HepG2 (cell line): ENCODE results near the gene MYH3. TPM values are rescaled to one million over a fixed set of nuclear protein-coding genes. Genes with fewer than 3 reads are reported as not detected.

ENCODE experiments used
- ATAC-seq: fragments of 200-7000 bp; cut with Tn5 transposase; 3 replicates; pipeline ENCODE4 v1.9.1; 2020; ENCODE audit warnings: mild to moderate bottlenecking, moderate library complexity
- BruUV-seq: library from RNA; stranded (reverse); fragments of 400-500 nt; replicated peaks from 2 replicates; lab custom pipeline; 2021; lab: Mats Ljungman, UMichigan
- CTCF ChIA-PET: fragments of 300-600 bp; formaldehyde crosslinking; extraction: SDS; loops from one replicate; lab custom pipeline; 2021; ENCODE audit warnings: low total read pairs, inconsistent platforms, low intra/inter-chr PET ratio; lab: Yijun Ruan, JAX
- POLR2A ChIA-PET: fragments of 350-600 bp; sonication (Branson Sonifier 250); formaldehyde crosslinking; loops from one replicate; lab custom pipeline; 2020; ENCODE audit warnings: antibody characterized with exemption, inconsistent platforms; lab: Yijun Ruan, JAX
- DNase-seq: peaks from one replicate; pipeline ENCODE4 v3.0.0-alpha.2; 2015; ENCODE audit warnings: low spot score
- FAIRE-seq: peaks from 3 replicates; lab custom pipeline; 2011; peaks lifted over from hg19 to GRCh38; lab: Jason Lieb, UNC
- H2AFZ ChIP-seq: one replicate; pipeline ENCODE4 v1.6.1; 2011; ENCODE audit warnings: low read length, inconsistent platforms
- H3K27ac ChIP-seq: fragments of 300-600 bp; 3 replicates; pipeline ENCODE4 v1.8.0; 2011; ENCODE audit warnings: mixed run types, mild to moderate bottlenecking, mixed read lengths, low read length, inconsistent platforms; ENCODE audit not compliant: insufficient read depth; ENCODE audit errors: extremely low read length
- H3K27me3 ChIP-seq, 2 experiments: fragments of 200-600 bp in 1 of 2; 2 replicates in 1 of 2; 3 replicates in 1 of 2; pipeline versions ENCODE4 v1.6.0 to v1.8.0; 2011; ENCODE audit warnings: low read length in 2 of 2, mild to moderate bottlenecking in 2 of 2, moderate library complexity in 2 of 2, inconsistent platforms in 1 of 2; ENCODE audit not compliant: insufficient read depth in 2 of 2, control insufficient read depth in 1 of 2
- H3K36me3 ChIP-seq, 2 experiments: fragments of 200-600 bp in 1 of 2; replicated peaks in 1 of 2; 2 replicates in 1 of 2; 3 replicates in 1 of 2; pipeline versions ENCODE4 v1.5.1 to v1.8.0; 2011; ENCODE audit warnings: low read length in 2 of 2, inconsistent platforms in 1 of 2; ENCODE audit not compliant: insufficient read depth in 2 of 2, control insufficient read depth in 1 of 2
- H3K4me1 ChIP-seq: 2 replicates; pipeline ENCODE4 v1.5.1; 2012; ENCODE audit warnings: low read length, inconsistent platforms; ENCODE audit not compliant: insufficient read depth
- H3K4me2 ChIP-seq: 2 replicates; pipeline ENCODE4 v1.6.0; 2011; ENCODE audit warnings: low read depth, low read length, inconsistent platforms
- H3K4me3 ChIP-seq, 3 experiments: fragments of 200-600 bp in 1 of 3; sonication (generic), shearing (Covaris generic) in 1 of 3; replicated peaks in 1 of 3; 2 replicates each; pipeline ENCODE4 v1.5.1; 2011 to 2016; ENCODE audit warnings: low read length in 3 of 3, inconsistent platforms in 2 of 3, low read depth in 2 of 3, mild to moderate bottlenecking in 2 of 3, control low read depth in 1 of 3, mixed read lengths in 1 of 3; ENCODE audit not compliant: insufficient read depth in 1 of 3
- H3K79me2 ChIP-seq: one replicate; pipeline ENCODE4 v1.6.1; 2011; ENCODE audit warnings: low read length, inconsistent platforms; ENCODE audit not compliant: insufficient read depth
- H3K9ac ChIP-seq: 2 replicates; pipeline ENCODE4 v1.6.0; 2011; ENCODE audit warnings: mild to moderate bottlenecking, low read depth, low read length, inconsistent platforms; ENCODE audit not compliant: insufficient read depth
- H3K9me3 ChIP-seq: 2 replicates; pipeline ENCODE4 v1.5.1; 2012; ENCODE audit warnings: mild to moderate bottlenecking, low read length
- H4K20me1 ChIP-seq: 2 replicates; pipeline ENCODE4 v1.6.0; 2011; ENCODE audit warnings: inconsistent platforms, mild to moderate bottlenecking, low read length, moderate library complexity; ENCODE audit not compliant: insufficient read depth
- ADNP ChIP-seq: sonication (generic); formaldehyde crosslinking; IDR thresholded peaks from 2 replicates; pipeline ENCODE4 v1.4.0; 2020; ENCODE audit warnings: missing genetic modification reagents
- AHDC1 ChIP-seq: sonication (generic); formaldehyde crosslinking; IDR thresholded peaks from 2 replicates; pipeline ENCODE4 v1.5.1; 2020; ENCODE audit warnings: mild to moderate bottlenecking, missing genetic modification reagents, borderline replicate concordance
- AKNA ChIP-seq: sonication (generic); formaldehyde crosslinking; IDR thresholded peaks from 2 replicates; pipeline ENCODE4 v1.4.0; 2020; ENCODE audit warnings: missing genetic modification reagents, borderline replicate concordance
- CREBL2 ChIP-seq: sonication (generic); formaldehyde crosslinking; IDR thresholded peaks from 2 replicates; pipeline ENCODE4 v1.8.1; 2023; ENCODE audit warnings: missing genetic modification reagents, mild to moderate bottlenecking, borderline replicate concordance
- NAIF1 ChIP-seq: sonication (generic); formaldehyde crosslinking; IDR thresholded peaks from 2 replicates; pipeline ENCODE4 v1.5.0; 2020; ENCODE audit warnings: mild to moderate bottlenecking, missing genetic modification reagents, borderline replicate concordance
- TBX2 ChIP-seq: sonication (generic); formaldehyde crosslinking; IDR thresholded peaks from 2 replicates; pipeline ENCODE4 v1.5.0; 2020; ENCODE audit warnings: missing genetic modification reagents, mild to moderate bottlenecking, borderline replicate concordance
- ZMYM3 ChIP-seq: sonication (generic); formaldehyde crosslinking; IDR thresholded peaks from 2 replicates; pipeline ENCODE4 v1.5.1; 2020; ENCODE audit warnings: mild to moderate bottlenecking, missing genetic modification reagents
- ZNF501 ChIP-seq: sonication (generic); formaldehyde crosslinking; IDR thresholded peaks from 2 replicates; pipeline ENCODE4 v1.5.1; 2020; ENCODE audit warnings: mild to moderate bottlenecking, moderate library complexity, missing genetic modification reagents
- ZNF674 ChIP-seq: sonication (generic); formaldehyde crosslinking; IDR thresholded peaks from 2 replicates; pipeline ENCODE4 v1.5.0; 2020; ENCODE audit warnings: low read depth, mild to moderate bottlenecking, missing genetic modification reagents
- ZNF792 ChIP-seq: IDR thresholded peaks from 2 replicates; pipeline ENCODE4 v1.6.1; 2016
- WGBS: methylation state at CpG from one replicate; pipeline ENCODE4 v1.1.6; 2017; ENCODE audit warnings: low lambda C conversion rate; 5-methylcytosine and 5-hydroxymethylcytosine counted together
- in situ Hi-C: cut with HindIII; loops from 2 replicates; pipeline ENCODE4 v1.10.0; 2017; ENCODE audit warnings: low pct_unique_long_range_greater_than_20kb; ENCODE audit not compliant: extremely low pct_ligation_motif_present
- intact Hi-C: fragments of 100-400 bp; cut with micrococcal nuclease; formaldehyde crosslinking; loops from one replicate; pipeline ENCODE4 v1.10.0; 2022; ENCODE audit not compliant: unreplicated experiment
- polyA plus RNA-seq, 8 experiments: library from polyadenylated mRNA; depleted of rRNA in 3 of 8; stranded (reverse) in 7 of 8; unstranded in 1 of 8; fragments of >200 nt; fragmentation: Illumina TruSeq in 4 of 8; extraction: Trizol in 4 of 8; gene quantifications; 2 replicates each; pipeline versions ENCODE4 v1.2.1 to v1.2.3, GENCODE V29; 2011 to 2016; ENCODE audit warnings: low read depth in 4 of 8, missing spikeins in 1 of 8, mixed read lengths in 1 of 8; ENCODE audit not compliant: insufficient read depth in 1 of 8
- total RNA-seq, 5 experiments: library from RNA; depleted of rRNA; stranded (reverse); fragments of >200 nt; fragmentation: Illumina TruSeq; extraction: Trizol; gene quantifications; 2 replicates each; pipeline ENCODE4 v1.2.3, GENCODE V29; 2016; ENCODE audit warnings: low read depth in 1 of 5

MYH3 gene
- total and polyA plus RNA-seq, 2 of the 13 experiments (the other 11 are each of a cell fraction or from before 2014, with no cell fraction given), result 2.5 to 4.5 TPM

- intact Hi-C loops (no loop called here), in situ Hi-C loops (no loop called here)
- ATAC-seq (no peak), DNase-seq (no peak), FAIRE-seq (no peak)
- 92% methylated on average over 4 of the region's 4 CpGs for WGBS
- Histone ChIP-seq H3K36me3 (peaks cover 0 to 8% of the 10 kb centered on the region in 2 experiments; a peak in 1 of 5 replicates), H3K79me2 (no peaks in the 10 kb centered on the region), H4K20me1 (no peaks in the 10 kb centered on the region), H3K9ac (no peak overlapping the region), H3K4me2 (no peak overlapping the region), H3K4me3 (no peak overlapping the region), H3K4me1 (no peaks in the 10 kb centered on the region), H3K27ac (no peak overlapping the region), H3K9me3 (no peaks in the 10 kb centered on the region), H3K27me3 (no peaks in the 10 kb centered on the region), H2AFZ (no peak overlapping the region)
- ChIA-PET POLR2A (no interaction called here), CTCF (no interaction called here)
- BruUV-seq, result no TSS peak
- TF ChIP-seq CREBL2, result no peak
- no peak for TF ChIP-seq TBX2 (CRISPR knock-in tag)
- TF ChIP-seq ZNF792 (CRISPR knock-in tag), result no peak
- no peak for TF ChIP-seq ADNP (CRISPR knock-in tag)
- TF ChIP-seq ZNF674, result no peak
- TF ChIP-seq ZNF501 (CRISPR knock-in tag), result no peak
- TF ChIP-seq ZMYM3 (CRISPR knock-in tag), result no peak
- no peak for TF ChIP-seq AHDC1 (CRISPR knock-in tag)
- no peak for TF ChIP-seq NAIF1 (CRISPR knock-in tag)
- no peak for TF ChIP-seq AKNA (CRISPR knock-in tag)
These were observed 17.6 kb upstream of the MYH3 start for GRCh38 chr17:10674704-10675103.
